IMR-90 (cell line): ENCODE data around the gene AXIN1. TPM values are rescaled to one million over a fixed set of nuclear protein-coding genes. Genes with fewer than 3 reads are reported as not detected.

ENCODE experiments used
- ATAC-seq: fragments of 200-7000 bp; cut with Tn5 transposase; 2 replicates; pipeline ENCODE4 v1.9.1; 2020; ENCODE audit warnings: low read depth, mild to moderate bottlenecking, moderate library complexity
- BruUV-seq: library from RNA; stranded (reverse); fragments of 400-500 nt; replicated peaks from 2 replicates; lab custom pipeline; 2021; lab: Mats Ljungman, UMichigan
- CTCF ChIA-PET: fragments of 300-600 bp; formaldehyde crosslinking; extraction: SDS; loops from one replicate; lab custom pipeline; 2021; ENCODE audit warnings: antibody characterized with exemption; lab: Yijun Ruan, JAX
- POLR2A ChIA-PET: fragments of 300-600 bp; sonication (Branson Sonifier 250); formaldehyde crosslinking; loops from one replicate; lab custom pipeline; 2022; ENCODE audit warnings: antibody characterized with exemption; ENCODE audit not compliant: unreplicated experiment; lab: Charles Lee
- DNase-seq: peaks from one replicate; pipeline ENCODE4 v3.0.0; 2013
- H2AFZ ChIP-seq: replicated peaks from 2 replicates; pipeline ENCODE3; 2013; ENCODE audit warnings: low read length, mild to moderate bottlenecking; ENCODE audit not compliant: poor library complexity
- H2AK5ac ChIP-seq: 2 replicates; pipeline ENCODE4 v1.6.1; 2013; ENCODE audit warnings: low read depth, low read length, inconsistent platforms
- H2AK9ac ChIP-seq: replicated peaks from 2 replicates; pipeline ENCODE3; 2013; ENCODE audit warnings: mild to moderate bottlenecking, low read depth, low read length, moderate library complexity; ENCODE audit not compliant: poor library complexity
- H2BK120ac ChIP-seq: 2 replicates; pipeline ENCODE4 v1.6.1; 2013; ENCODE audit warnings: low read depth, low read length, inconsistent platforms
- H2BK15ac ChIP-seq: 3 replicates; pipeline ENCODE4 v1.6.1; 2013; ENCODE audit warnings: low read depth, low read length, inconsistent platforms
- H2BK20ac ChIP-seq: 2 replicates; pipeline ENCODE4 v1.6.1; 2013; ENCODE audit warnings: low read depth, mild to moderate bottlenecking, inconsistent platforms, low read length, moderate library complexity
- H2BK5ac ChIP-seq: 2 replicates; pipeline ENCODE4 v1.6.1; 2013; ENCODE audit warnings: mild to moderate bottlenecking, low read depth, low read length, inconsistent platforms; ENCODE audit not compliant: poor library complexity, severe bottlenecking
- H3K14ac ChIP-seq: replicated peaks from 2 replicates; pipeline ENCODE4 v1.6.1; 2013; ENCODE audit warnings: low read depth, low read length, inconsistent platforms
- H3K18ac ChIP-seq: 2 replicates; pipeline ENCODE4 v1.6.1; 2013; ENCODE audit warnings: low read depth, low read length, control low read depth
- H3K23ac ChIP-seq: 2 replicates; pipeline ENCODE4 v1.6.1; 2013; ENCODE audit warnings: low read depth, low read length, inconsistent platforms
- H3K27ac ChIP-seq: 2 replicates; pipeline ENCODE4 v1.5.1; 2013; ENCODE audit warnings: mild to moderate bottlenecking, control low read depth, low read length; ENCODE audit not compliant: insufficient read depth
- H3K27me3 ChIP-seq: 2 replicates; pipeline ENCODE4 v1.6.1; 2013; ENCODE audit warnings: low read length; ENCODE audit not compliant: control insufficient read depth, insufficient read depth
- H3K36me3 ChIP-seq: 2 replicates; pipeline ENCODE4 v1.6.1; 2013; ENCODE audit warnings: low read length, mixed read lengths; ENCODE audit not compliant: control insufficient read depth, insufficient read depth
- H3K4ac ChIP-seq: 2 replicates; pipeline ENCODE4 v1.6.1; 2013; ENCODE audit warnings: low read depth, low read length, inconsistent platforms
- H3K4me1 ChIP-seq: 2 replicates; pipeline ENCODE4 v1.6.1; 2013; ENCODE audit warnings: low read length, mixed read lengths; ENCODE audit not compliant: control insufficient read depth, insufficient read depth
- H3K4me2 ChIP-seq: 2 replicates; pipeline ENCODE4 v1.6.1; 2013; ENCODE audit warnings: low read depth, mild to moderate bottlenecking, control low read depth, low read length, moderate library complexity
- H3K4me3 ChIP-seq: 2 replicates; pipeline ENCODE4 v1.5.1; 2013; ENCODE audit warnings: low read depth, mild to moderate bottlenecking, control low read depth, low read length, moderate library complexity; ENCODE audit not compliant: insufficient read depth
- H3K56ac ChIP-seq: 2 replicates; pipeline ENCODE4 v1.6.1; 2013; ENCODE audit warnings: low read length, inconsistent platforms; ENCODE audit not compliant: insufficient read depth; ENCODE audit errors: extremely low read depth
- H3K79me1 ChIP-seq, 2 experiments: 2 replicates each; pipeline ENCODE4 v1.6.1; 2013; ENCODE audit warnings: low read length in 2 of 2, inconsistent platforms in 1 of 2, low read depth in 1 of 2
- H3K9ac ChIP-seq: 2 replicates; pipeline ENCODE4 v1.6.1; 2013; ENCODE audit warnings: low read depth, low read length, control low read depth
- H3K9me1 ChIP-seq: 2 replicates; pipeline ENCODE4 v1.6.1; 2013; ENCODE audit warnings: low read length, inconsistent platforms; ENCODE audit not compliant: insufficient read depth
- H3K9me3 ChIP-seq: 2 replicates; pipeline ENCODE4 v1.6.1; 2013; ENCODE audit warnings: low read length; ENCODE audit not compliant: control insufficient read depth, insufficient read depth
- H4K20me1 ChIP-seq: 2 replicates; pipeline ENCODE4 v1.6.1; 2013; ENCODE audit warnings: low read length, inconsistent platforms; ENCODE audit not compliant: insufficient read depth
- H4K5ac ChIP-seq: 2 replicates; pipeline ENCODE4 v1.6.1; 2013; ENCODE audit warnings: mild to moderate bottlenecking, low read depth, low read length, control low read depth
- H4K8ac ChIP-seq, 2 experiments: 2 replicates each; pipeline ENCODE4 v1.6.1; 2013; ENCODE audit warnings: low read depth in 2 of 2, low read length in 2 of 2, control low read depth in 1 of 2, inconsistent platforms in 1 of 2
- H4K91ac ChIP-seq: 2 replicates; pipeline ENCODE4 v1.6.1; 2013; ENCODE audit warnings: low read depth, low read length, inconsistent platforms; ENCODE audit not compliant: insufficient read depth
- BHLHE40 ChIP-seq: fragments of 150-350 bp; IDR thresholded peaks from 2 replicates; pipeline ENCODE4 v1.6.1; 2016; ENCODE audit warnings: mild to moderate bottlenecking, low read depth, low read length
- CEBPB ChIP-seq: IDR thresholded peaks from 2 replicates; pipeline ENCODE4 v1.6.1; 2012; ENCODE audit warnings: low read depth, low read length, improper control_type of control experiment
- MAZ ChIP-seq: IDR thresholded peaks from 2 replicates; pipeline ENCODE4 v1.6.1; 2012; ENCODE audit warnings: low read depth, mild to moderate bottlenecking, low read length, improper control_type of control experiment, moderate library complexity, borderline replicate concordance
- MXI1 ChIP-seq: IDR thresholded peaks from 2 replicates; pipeline ENCODE4 v1.6.1; 2012; ENCODE audit warnings: low read depth, mild to moderate bottlenecking, low read length, moderate library complexity, borderline replicate concordance
- NFE2L2 ChIP-seq: fragments of 150-350 bp; IDR thresholded peaks from 2 replicates; pipeline ENCODE4 v1.6.1; 2016; ENCODE audit warnings: low read depth, mild to moderate bottlenecking, low read length
- POLR2A ChIP-seq: IDR thresholded peaks from 2 replicates; pipeline ENCODE4 v1.6.1; 2012; ENCODE audit warnings: mild to moderate bottlenecking, low read depth, low read length
- RCOR1 ChIP-seq: IDR thresholded peaks from 2 replicates; pipeline ENCODE4 v1.6.1; 2012; ENCODE audit warnings: mild to moderate bottlenecking, low read length, improper control_type of control experiment; ENCODE audit not compliant: insufficient replicate concordance
- RFX5 ChIP-seq: IDR thresholded peaks from 2 replicates; pipeline ENCODE4 v1.8.0; 2012; ENCODE audit warnings: low read depth, mild to moderate bottlenecking, low read length, moderate library complexity
- SMC3 ChIP-seq: fragments of 150-350 bp; IDR thresholded peaks from 2 replicates; pipeline ENCODE4 v1.6.1; 2016; ENCODE audit warnings: low read depth, mild to moderate bottlenecking, antibody characterized with exemption, low read length, moderate library complexity
- WGBS, 2 experiments: methylation state at CpG; one replicate each; pipeline versions ENCODE4 v1.1.5 to v1.1.7; 2013; ENCODE audit warnings: missing lambda C conversion rate in 2 of 2; ENCODE audit not compliant: insufficient read length in 1 of 2; ENCODE audit errors: extremely low coverage in 2 of 2; 5-methylcytosine and 5-hydroxymethylcytosine counted together
- dilution Hi-C: fragments of 300-500 bp; cut with HindIII; formaldehyde crosslinking; loops from one replicate; pipeline ENCODE4 v1.14.3; 2018; ENCODE audit warnings: low sequenced_read_pairs; ENCODE audit not compliant: unreplicated experiment
- in situ Hi-C: fragments of 300-500 bp; cut with MboI; formaldehyde crosslinking; loops from 3 replicates; pipeline ENCODE4 v1.14.3; 2019; ENCODE audit warnings: low sequenced_read_pairs, inconsistent platforms, mixed read lengths
- intact Hi-C: fragments of 100-400 bp; cut with micrococcal nuclease; formaldehyde crosslinking; loops from 2 replicates; pipeline ENCODE4 v1.10.0; 2022
- polyA plus RNA-seq, 3 experiments: library from polyadenylated mRNA; depleted of rRNA; stranded (reverse); fragments of >200 nt; gene quantifications; 2 replicates each; pipeline ENCODE4 v1.2.3, GENCODE V29; 2012; ENCODE audit warnings: low replicate concordance in 1 of 3
- total RNA-seq: library from RNA; depleted of rRNA; stranded (reverse); fragments of >200 nt; gene quantifications from 2 replicates; pipeline ENCODE4 v1.2.3, GENCODE V29; 2012
- TF ChIP-seq, protein P1 (sequence below): conservative IDR thresholded peaks from 2 replicates; pipeline ENCODE4 v1.5.1; 2012; ENCODE audit warnings: mild to moderate bottlenecking, low read depth, low read length, improper control_type of control experiment
- TF ChIP-seq, protein P2 (sequence below): fragments of 150-350 bp; IDR thresholded peaks from 2 replicates; pipeline ENCODE4 v1.6.1; 2016; ENCODE audit warnings: low read depth, mild to moderate bottlenecking, low read length, moderate library complexity, borderline replicate concordance

Gene AXIN1
- total and polyA plus RNA-seq, 2 of the 4 experiments (the other 2 are of a cell fraction): 10.9 to 14.2 TPM

DNA sequence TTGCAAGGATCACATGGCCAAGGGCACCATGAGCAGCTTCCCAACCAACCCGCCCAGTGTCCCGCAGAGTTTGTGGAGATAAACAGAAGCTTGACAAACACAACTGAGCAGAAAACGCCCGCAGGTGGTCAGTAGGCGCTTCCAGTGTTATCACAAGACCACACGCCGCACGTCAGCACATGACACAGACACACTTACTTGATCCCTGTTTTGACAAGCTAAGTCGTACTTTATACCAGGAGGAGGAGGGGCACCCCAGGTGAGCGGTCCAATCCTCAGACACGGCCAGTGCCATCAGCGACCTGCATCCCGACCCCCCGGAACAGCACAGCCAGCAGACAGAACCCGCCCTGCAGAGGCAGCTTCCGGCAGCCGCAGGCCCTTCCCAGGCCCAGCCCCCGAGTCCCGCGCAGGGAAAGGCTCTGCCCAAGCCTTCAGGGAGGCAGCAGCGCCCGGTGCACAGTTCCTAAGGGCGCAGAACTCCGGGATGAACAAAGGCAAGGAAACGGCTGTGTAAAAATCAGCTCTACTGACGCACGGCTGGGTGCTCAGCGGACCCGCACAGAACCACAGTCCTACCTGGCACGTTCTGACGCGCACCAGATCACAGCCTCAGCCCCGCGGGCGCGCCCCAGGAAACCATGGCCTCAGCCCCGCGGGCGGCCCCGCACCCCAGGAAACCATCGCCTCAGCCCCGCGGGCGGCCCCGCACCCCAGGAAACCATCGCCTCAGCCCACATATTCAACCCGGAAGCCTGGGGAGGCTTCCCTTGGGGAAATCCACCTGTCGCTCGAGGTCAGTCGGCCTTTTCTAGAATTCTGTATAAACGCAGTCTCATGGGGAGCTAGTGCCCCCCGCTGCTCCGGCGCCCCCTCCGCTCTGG, 27.8 kb downstream of the AXIN1 start:
- no peak overlapping the region for H4K5ac ChIP-seq
- H3K4me2 ChIP-seq: no peak overlapping the region
- H3K9ac ChIP-seq: no peak overlapping the region
- H3K4me3 ChIP-seq: no peak overlapping the region
- peaks cover 32 to 68% of the 10 kb centered on the region in 2 experiments for H3K79me1 ChIP-seq
- no peaks in the 10 kb centered on the region for H3K9me3 ChIP-seq
- H3K56ac ChIP-seq: no peak overlapping the region
- H3K18ac ChIP-seq: no peak overlapping the region
- intact Hi-C loops: no loop called here
- H3K4ac ChIP-seq: no peak overlapping the region
- H2BK120ac ChIP-seq: no peak overlapping the region
- peaks cover 80% of the 10 kb centered on the region for H4K20me1 ChIP-seq
- TF ChIP-seq NFE2L2 (no peak), SMC3 (no peak), POLR2A (no peak), BHLHE40 (no peak), MXI1 (no peak), RFX5 (no peak), CEBPB (no peak), MAZ (no peak), RCOR1 (no peak)
- TF ChIP-seq, protein P1, sequence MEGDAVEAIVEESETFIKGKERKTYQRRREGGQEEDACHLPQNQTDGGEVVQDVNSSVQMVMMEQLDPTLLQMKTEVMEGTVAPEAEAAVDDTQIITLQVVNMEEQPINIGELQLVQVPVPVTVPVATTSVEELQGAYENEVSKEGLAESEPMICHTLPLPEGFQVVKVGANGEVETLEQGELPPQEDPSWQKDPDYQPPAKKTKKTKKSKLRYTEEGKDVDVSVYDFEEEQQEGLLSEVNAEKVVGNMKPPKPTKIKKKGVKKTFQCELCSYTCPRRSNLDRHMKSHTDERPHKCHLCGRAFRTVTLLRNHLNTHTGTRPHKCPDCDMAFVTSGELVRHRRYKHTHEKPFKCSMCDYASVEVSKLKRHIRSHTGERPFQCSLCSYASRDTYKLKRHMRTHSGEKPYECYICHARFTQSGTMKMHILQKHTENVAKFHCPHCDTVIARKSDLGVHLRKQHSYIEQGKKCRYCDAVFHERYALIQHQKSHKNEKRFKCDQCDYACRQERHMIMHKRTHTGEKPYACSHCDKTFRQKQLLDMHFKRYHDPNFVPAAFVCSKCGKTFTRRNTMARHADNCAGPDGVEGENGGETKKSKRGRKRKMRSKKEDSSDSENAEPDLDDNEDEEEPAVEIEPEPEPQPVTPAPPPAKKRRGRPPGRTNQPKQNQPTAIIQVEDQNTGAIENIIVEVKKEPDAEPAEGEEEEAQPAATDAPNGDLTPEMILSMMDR: no peak
- TF ChIP-seq, protein P2, sequence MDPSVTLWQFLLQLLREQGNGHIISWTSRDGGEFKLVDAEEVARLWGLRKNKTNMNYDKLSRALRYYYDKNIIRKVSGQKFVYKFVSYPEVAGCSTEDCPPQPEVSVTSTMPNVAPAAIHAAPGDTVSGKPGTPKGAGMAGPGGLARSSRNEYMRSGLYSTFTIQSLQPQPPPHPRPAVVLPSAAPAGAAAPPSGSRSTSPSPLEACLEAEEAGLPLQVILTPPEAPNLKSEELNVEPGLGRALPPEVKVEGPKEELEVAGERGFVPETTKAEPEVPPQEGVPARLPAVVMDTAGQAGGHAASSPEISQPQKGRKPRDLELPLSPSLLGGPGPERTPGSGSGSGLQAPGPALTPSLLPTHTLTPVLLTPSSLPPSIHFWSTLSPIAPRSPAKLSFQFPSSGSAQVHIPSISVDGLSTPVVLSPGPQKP: no peak
- in situ Hi-C loops: no loop called here
- H2AK9ac ChIP-seq: peak overlapping the region; percentile 88
- peaks cover 9% of the 10 kb centered on the region for H3K4me1 ChIP-seq
- H4K91ac ChIP-seq: no peak overlapping the region
- no peak overlapping the region for H2BK20ac ChIP-seq
- no peak overlapping the region for H2AFZ ChIP-seq
- H3K27ac ChIP-seq: no peak overlapping the region
- WGBS, 2 experiments: 82% methylated on average over 41 of the region's 55 CpGs; no CpG with 5 or more reads in 1 of the 2 experiments
- no peak overlapping the region for H3K14ac ChIP-seq
- POLR2A ChIA-PET: no interaction called here
- no peaks in the 10 kb centered on the region for H3K27me3 ChIP-seq
- no TSS peak for BruUV-seq
- ATAC-seq (no peak), DNase-seq (no peak)
- H2BK5ac ChIP-seq: no peak overlapping the region
- H2AK5ac ChIP-seq: no peak overlapping the region
- dilution Hi-C loops: no loop called here
- CTCF ChIA-PET: no interaction called here
- peaks cover 26% of the 10 kb centered on the region for H3K9me1 ChIP-seq
- H2BK15ac ChIP-seq: no peak overlapping the region
- no peak overlapping the region for H3K23ac ChIP-seq
- no peaks in the 10 kb centered on the region; the same call in 1 of the 2 replicates for H3K36me3 ChIP-seq
- no peak overlapping the region for H4K8ac ChIP-seq
